Breast epithelium (tissue), 3 donors: ENCODE measurements around the gene AHDC1.

Experiments
- POLR2A ChIP-seq: fragments of 450-650 bp; IDR thresholded peaks from one replicate; pipeline ENCODE4 v1.6.1; 2016; ENCODE audit warnings: antibody characterized with exemption, mild to moderate bottlenecking, moderate library complexity
- POLR2AphosphoS5 ChIP-seq, 3 donors: sonication (generic); formaldehyde crosslinking; IDR thresholded peaks; one replicate each; pipeline ENCODE4 v1.6.1; 2017; ENCODE audit warnings: antibody characterized with exemption in 3 of 3
- TF ChIP-seq, protein P1 (sequence below), 3 donors: fragments of 450-650 bp; IDR thresholded peaks; one replicate each; pipeline ENCODE4 v1.5.1; 2016 to 2017; ENCODE audit warnings: antibody characterized with exemption in 3 of 3, mild to moderate bottlenecking in 3 of 3, moderate library complexity in 3 of 3

DNA sequence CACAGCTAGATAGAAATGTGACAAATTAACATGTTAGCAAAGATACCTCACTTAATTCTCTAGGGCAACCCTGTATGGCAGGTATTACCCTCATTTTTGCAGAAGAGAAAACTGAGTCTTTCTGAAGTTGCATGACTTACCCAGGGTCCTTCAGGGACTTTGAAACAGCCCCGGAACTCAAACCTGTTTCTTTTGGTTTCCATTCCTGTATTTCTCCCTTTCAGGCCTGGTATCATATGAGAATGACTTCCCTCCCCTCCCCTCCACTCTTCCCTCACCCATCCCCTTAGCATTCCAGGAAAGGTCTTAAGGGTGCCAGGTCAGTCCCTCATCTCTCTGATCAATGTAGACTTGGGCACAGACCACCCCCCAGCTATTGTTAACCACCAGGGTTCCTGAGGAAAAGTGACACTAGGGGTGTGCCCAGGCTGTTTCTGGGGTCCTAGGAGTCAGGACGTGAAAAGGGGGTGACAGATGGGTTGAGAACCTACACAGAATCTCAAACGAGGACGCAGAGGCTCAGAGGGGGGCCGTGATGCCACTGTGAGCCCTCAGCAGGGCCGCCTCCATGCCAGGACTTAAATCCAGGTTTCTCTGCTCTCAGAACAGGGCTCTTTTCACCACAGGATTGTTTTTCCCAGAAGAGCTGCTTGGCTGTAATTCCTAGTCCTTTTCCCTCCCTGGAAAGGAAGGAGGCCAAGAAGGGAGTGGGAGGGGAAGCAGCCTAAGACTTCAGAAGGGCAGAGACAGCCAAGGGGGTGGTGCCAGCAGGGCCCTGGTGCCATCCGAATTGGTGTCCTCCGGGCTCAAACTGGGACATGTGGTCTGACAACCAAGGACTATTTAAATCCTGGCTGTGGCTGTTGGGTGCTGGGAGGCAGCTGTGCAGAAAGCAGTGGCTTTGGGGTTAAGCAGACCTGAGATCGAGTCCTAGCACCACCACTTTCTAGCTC, 111.9 kb downstream of the AHDC1 start:
- TF ChIP-seq, protein P1, sequence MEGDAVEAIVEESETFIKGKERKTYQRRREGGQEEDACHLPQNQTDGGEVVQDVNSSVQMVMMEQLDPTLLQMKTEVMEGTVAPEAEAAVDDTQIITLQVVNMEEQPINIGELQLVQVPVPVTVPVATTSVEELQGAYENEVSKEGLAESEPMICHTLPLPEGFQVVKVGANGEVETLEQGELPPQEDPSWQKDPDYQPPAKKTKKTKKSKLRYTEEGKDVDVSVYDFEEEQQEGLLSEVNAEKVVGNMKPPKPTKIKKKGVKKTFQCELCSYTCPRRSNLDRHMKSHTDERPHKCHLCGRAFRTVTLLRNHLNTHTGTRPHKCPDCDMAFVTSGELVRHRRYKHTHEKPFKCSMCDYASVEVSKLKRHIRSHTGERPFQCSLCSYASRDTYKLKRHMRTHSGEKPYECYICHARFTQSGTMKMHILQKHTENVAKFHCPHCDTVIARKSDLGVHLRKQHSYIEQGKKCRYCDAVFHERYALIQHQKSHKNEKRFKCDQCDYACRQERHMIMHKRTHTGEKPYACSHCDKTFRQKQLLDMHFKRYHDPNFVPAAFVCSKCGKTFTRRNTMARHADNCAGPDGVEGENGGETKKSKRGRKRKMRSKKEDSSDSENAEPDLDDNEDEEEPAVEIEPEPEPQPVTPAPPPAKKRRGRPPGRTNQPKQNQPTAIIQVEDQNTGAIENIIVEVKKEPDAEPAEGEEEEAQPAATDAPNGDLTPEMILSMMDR (IDR thresholded peaks at IDR 0.05), result no peak
- TF ChIP-seq POLR2A (no peak), POLR2AphosphoS5 (IDR thresholded peaks at IDR 0.05) (peak in 2 of 3 donors; percentile 20 to 22)
